Measurements from ENCODE around the gene DGKI.

The DGKI gene

DNA sequence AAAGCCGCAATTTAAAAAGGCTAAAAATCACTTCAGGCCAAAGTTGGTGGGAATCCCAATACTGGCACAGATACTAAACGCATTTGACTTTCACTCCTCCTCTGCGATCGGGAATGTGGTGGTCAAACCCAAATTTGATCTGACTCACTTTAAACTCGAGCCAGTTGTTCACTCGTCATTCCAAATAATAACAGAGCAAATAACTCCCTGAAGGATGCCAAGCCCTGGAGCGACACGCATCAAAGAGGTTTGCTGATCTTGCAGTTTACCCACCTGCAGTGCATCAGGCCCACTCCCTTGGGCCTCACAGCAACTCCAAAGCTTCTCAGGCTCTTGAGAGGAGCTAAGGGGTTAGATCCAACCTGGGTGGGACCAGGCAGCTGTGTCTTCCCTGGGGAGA is 515.4 kb downstream of the DGKI start:
- TF ChIP-seq, protein P1, sequence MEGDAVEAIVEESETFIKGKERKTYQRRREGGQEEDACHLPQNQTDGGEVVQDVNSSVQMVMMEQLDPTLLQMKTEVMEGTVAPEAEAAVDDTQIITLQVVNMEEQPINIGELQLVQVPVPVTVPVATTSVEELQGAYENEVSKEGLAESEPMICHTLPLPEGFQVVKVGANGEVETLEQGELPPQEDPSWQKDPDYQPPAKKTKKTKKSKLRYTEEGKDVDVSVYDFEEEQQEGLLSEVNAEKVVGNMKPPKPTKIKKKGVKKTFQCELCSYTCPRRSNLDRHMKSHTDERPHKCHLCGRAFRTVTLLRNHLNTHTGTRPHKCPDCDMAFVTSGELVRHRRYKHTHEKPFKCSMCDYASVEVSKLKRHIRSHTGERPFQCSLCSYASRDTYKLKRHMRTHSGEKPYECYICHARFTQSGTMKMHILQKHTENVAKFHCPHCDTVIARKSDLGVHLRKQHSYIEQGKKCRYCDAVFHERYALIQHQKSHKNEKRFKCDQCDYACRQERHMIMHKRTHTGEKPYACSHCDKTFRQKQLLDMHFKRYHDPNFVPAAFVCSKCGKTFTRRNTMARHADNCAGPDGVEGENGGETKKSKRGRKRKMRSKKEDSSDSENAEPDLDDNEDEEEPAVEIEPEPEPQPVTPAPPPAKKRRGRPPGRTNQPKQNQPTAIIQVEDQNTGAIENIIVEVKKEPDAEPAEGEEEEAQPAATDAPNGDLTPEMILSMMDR (conservative IDR thresholded peaks at IDR 0.05; ENCODE audit: control insufficient read depth, insufficient read depth, low read depth, low read length): no peak

More for the DNA sequence above, 515.4 kb downstream of the DGKI start:
- no peak overlapping the region for H3K4me3 ChIP-seq (ENCODE audit: control insufficient read depth, low read depth, low read length)
- peak; percentile 44 for DNase-seq (ENCODE audit: low read depth)
